Raji (cell line): ENCODE results near the gene THAP7.

ENCODE experiments used
- POLR2A ChIP-seq: IDR thresholded peaks from 2 replicates; pipeline ENCODE4 v1.6.1; 2011; ENCODE audit warnings: low read depth, low read length, control low read depth; ENCODE audit not compliant: insufficient read depth

The THAP7 gene

DNA sequence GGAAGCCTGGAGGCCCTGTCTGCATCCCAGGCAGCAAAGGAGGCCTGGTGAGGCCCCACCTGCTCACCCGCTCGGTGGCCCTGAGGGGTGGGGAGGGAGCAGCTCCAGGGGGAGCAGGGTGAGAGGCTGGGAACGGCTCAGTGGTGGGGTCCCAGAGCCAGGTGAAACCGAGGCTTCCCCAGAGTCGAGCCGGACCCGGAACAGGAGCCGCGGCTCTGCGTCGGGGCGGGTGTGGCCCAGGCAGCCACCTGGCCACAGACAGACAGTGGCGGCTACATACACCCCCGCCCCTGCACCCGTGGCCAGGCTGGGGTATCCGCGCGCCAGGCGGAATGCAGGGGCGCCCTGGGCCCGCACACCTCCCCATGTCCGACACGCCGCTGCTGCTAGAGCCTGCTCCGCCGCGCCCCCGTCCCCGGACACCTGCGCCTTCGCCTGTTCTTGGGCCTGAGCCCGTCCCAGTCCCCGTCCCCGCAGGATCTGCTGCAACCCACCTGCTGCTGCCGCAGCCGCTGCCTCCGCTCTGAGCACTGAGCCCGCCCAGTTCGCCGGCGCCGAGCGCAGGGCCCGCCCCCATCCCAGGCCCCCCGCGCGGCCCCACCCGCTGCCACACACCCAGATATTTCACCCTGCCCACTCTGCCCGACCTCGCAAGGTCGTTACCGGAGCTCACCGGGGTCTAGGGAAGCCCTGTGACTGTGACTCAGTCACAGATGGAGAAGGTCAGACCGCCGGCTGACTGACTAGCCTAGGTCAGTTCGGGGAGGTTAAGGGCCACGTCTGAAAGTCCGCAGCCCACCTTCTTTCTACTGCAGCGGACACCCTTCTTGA lies 30.3 kb upstream of the THAP7 start, which contains the start of gene SLC7A4:
Gene SLC7A4 (minus strand): TSS at position 525 of the 831 bp plus-strand sequence. CDS start 749 bp downstream, outside the sequence.
- TF ChIP-seq POLR2A = no peak

- no peak for TF ChIP-seq POLR2A
Measured at GRCh38 chr22:21031545-21032036, 29.7 kb upstream of the THAP7 start.

DNA sequence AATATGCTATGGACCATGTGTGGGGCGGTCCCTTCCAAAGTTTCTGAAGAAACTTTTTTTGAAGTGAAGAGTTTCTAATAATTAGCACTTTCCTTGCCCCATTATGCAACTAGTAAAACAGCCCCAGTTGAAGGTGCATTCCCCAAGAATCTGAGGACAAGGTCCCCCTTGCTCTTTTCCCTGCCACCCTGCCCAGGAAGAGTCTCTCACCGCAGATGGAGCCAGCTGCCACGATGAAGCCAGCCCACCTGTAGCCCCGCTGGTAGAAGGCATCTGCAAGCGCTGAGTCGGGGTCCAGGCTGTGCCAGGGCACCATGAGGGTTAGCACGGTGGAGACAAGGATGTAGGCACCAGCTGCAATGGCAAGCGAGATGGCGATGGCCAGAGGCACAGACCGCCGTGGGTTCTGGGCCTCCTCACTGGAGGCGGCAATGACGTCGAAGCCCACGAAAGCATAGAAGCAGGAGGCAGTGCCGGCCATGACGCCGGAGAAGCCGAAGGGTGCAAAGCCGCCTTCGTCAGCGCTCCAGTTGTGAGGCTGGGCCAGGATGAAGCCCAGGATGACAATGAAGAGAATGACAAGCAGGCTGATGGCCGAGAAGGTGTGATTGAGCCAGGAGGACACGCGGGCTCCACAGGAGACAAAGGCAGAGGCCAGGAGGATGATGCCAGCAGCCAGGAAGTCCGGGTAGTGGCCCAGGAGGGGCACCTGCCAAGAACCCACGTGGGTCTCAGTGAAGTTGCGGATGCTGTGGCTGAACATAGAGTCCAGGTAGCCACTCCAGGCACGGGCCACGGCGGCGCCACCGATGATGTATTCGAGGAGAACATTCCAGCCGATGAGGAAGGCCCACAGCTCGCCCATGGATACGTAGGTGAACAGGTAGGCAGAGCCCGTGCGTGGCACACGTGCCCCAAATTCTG lies 29.0 kb upstream of the THAP7 start:
- no peak for TF ChIP-seq POLR2A

GRCh38 chr22:21030032-21030431 lies 28.1 kb upstream of the THAP7 start:
- no peak for TF ChIP-seq POLR2A

DNA sequence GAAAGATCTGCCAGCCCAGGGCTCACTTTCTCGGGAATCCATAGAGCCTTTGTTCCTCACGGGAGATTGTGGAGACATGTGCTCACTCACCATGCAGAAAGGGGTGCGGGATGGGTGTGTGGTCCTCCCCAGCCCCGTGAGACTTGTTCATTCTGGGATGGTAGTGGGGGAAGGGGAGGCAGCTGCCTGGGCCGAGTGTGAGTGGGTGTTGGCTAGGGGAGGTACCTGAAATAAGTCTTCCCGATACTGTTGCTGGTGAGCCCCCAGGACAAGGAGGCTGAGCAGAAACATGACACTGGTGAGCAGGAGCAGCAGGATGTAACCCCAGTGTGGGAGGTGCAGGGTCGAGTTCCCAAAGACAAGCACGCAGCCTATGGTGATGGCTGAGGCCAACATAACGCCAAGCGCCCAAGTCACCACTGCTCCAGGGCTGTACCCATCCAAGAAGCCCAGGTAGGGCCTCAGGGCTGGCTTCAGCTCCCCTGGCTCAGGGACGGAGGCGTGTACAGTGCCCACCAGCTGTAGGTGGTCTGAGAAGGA lies 27.6 kb upstream of the THAP7 start:
- TF ChIP-seq POLR2A = no peak

- TF ChIP-seq POLR2A = no peak
Measured at GRCh38 chr22:21028277-21029251, 26.6 kb upstream of the THAP7 start.

DNA sequence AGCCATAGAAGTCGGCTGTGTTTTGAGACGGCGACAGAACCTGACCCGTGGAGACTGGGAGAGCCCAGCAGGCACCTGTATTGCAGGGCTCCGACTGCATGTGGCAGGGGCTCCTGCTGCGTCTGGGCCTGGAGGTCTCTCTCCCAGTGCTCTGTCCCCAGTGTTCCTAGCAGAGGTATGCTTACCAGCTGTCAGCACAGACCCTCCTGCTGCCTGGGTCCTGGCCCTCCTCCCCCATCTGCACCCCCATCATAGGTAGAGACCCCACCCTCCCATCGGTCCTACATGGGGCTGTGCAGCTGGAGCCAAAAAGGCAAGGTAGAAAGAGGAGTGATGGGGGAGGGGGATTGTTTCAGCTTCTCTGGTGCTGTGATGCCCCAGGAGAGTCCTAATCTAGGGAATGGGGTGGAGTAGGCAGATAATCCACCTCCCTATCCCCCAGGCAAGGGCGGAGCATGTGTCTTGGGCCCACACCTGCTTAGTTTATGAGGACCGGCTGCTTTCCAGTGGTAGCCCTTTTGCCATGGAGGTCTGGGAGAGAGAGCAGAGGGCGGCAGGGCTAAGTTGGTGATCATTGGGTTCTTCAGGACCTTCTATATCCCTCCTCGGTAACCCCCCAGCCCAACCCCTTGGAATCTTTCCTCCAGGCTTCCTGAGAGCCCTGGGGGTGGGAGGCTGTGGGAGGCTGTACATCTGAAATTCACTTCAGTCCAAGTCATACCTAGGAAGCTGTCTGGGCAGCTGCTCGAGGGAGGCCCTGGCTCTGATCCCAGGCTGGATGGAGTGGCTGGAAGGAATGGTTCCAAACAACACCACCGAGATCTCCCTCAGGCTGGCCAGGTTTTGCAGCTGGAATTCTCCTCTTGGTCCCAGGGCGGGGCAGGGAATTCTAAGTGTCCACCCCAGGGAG lies 25.1 kb upstream of the THAP7 start:
- TF ChIP-seq POLR2A = no peak

DNA sequence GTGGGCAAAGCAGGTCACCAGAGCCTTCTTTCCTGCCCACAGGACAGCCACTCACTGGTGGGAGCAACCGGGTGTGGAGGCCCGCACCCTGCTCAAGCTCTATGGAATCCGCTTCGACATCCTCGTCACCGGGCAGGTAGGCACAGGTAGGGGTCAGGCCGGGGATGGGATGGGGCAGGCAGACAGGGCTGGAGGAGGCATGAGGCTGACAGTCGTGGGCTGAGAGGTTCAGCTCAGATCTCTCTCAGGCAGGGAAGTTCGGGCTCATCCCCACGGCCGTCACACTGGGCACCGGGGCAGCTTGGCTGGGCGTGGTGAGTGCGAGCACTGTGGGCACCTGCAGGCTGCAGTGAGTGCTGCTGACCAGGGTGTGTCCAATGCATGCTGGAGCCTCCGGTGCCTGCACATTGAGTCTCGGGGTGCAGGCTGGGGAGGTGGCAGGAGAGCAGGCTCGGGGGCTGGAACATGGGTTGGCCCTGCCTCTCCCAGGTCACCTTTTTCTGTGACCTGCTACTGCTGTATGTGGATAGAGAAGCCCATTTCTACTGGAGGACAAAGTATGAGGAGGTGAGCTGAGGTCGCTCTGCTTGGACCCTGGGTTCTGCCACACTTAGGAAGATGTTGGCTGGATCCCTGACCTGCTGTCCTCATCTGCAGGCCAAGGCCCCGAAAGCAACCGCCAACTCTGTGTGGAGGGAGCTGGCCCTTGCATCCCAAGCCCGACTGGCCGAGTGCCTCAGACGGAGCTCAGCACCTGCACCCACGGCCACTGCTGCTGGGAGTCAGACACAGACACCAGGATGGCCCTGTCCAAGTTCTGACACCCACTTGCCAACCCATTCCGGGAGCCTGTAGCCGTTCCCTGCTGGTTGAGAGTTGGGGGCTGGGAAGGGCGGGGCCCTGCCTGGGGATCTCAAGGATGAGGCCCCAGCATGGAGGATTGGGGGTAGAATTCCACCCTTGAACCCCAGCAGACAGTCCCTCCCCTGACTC lies 24.1 kb upstream of the THAP7 start:
- no peak for TF ChIP-seq POLR2A

- no peak for TF ChIP-seq POLR2A
Measured at GRCh38 chr22:21025266-21025665, 23.3 kb upstream of the THAP7 start.

GRCh38 chr22:21022955-21023614 lies 21.2 kb upstream of the THAP7 start:
- no peak for TF ChIP-seq POLR2A

GRCh38 chr22:21022507-21022906 lies 20.6 kb upstream of the THAP7 start:
- no peak for TF ChIP-seq POLR2A
